Measurements from ENCODE around the gene TNNT3.

Gene TNNT3

GRCh38 chr11:1978720-1979473 is 59.4 kb downstream of the TNNT3 start:
- H3K36me3 ChIP-seq (ENCODE audit: control insufficient read depth, low read length): no peaks in the 10 kb centered on the region
- H4K20me1 ChIP-seq (ENCODE audit: control insufficient read depth, insufficient read depth, low read depth, low read length): no peaks in the 10 kb centered on the region
- no peak overlapping the region for H3K4me3 ChIP-seq (ENCODE audit: low read length)
- H3K9me3 ChIP-seq (ENCODE audit: control insufficient read depth, insufficient read depth, low read length): no peaks in the 10 kb centered on the region
- H3K9me2 ChIP-seq (replicated peaks; ENCODE audit: control insufficient read depth, low read length): no peaks in the 10 kb centered on the region
- H3K27me3 ChIP-seq (ENCODE audit: control insufficient read depth, low read length): no peaks in the 10 kb centered on the region
- no peaks in the 10 kb centered on the region for H3F3A ChIP-seq (ENCODE audit: control insufficient read depth, insufficient read depth)
- H3K79me2 ChIP-seq (ENCODE audit: control insufficient read depth, low read length): no peaks in the 10 kb centered on the region
- H3K4me1 ChIP-seq (ENCODE audit: control insufficient read depth, low read length): no peaks in the 10 kb centered on the region
- no peak overlapping the region for H3K4me2 ChIP-seq (ENCODE audit: low read length)
- TF ChIP-seq, protein P1, sequence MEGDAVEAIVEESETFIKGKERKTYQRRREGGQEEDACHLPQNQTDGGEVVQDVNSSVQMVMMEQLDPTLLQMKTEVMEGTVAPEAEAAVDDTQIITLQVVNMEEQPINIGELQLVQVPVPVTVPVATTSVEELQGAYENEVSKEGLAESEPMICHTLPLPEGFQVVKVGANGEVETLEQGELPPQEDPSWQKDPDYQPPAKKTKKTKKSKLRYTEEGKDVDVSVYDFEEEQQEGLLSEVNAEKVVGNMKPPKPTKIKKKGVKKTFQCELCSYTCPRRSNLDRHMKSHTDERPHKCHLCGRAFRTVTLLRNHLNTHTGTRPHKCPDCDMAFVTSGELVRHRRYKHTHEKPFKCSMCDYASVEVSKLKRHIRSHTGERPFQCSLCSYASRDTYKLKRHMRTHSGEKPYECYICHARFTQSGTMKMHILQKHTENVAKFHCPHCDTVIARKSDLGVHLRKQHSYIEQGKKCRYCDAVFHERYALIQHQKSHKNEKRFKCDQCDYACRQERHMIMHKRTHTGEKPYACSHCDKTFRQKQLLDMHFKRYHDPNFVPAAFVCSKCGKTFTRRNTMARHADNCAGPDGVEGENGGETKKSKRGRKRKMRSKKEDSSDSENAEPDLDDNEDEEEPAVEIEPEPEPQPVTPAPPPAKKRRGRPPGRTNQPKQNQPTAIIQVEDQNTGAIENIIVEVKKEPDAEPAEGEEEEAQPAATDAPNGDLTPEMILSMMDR (IDR thresholded peaks at IDR 0.05; ENCODE audit: low read depth, low read length, poor library complexity, severe bottlenecking): no peak
- TF ChIP-seq EZH2phosphoT487 (IDR thresholded peaks at IDR 0.05; ENCODE audit: borderline replicate concordance, low read length): no peak
- H3K27ac ChIP-seq (ENCODE audit: low read depth, low read length): no peak overlapping the region

- no peaks in the 10 kb centered on the region for H3K27me3 ChIP-seq (ENCODE audit: control insufficient read depth, low read length)
- H3K4me3 ChIP-seq (ENCODE audit: low read length): no peak overlapping the region
- no peaks in the 10 kb centered on the region for H3K9me2 ChIP-seq (replicated peaks; ENCODE audit: control insufficient read depth, low read length)
- H3F3A ChIP-seq (ENCODE audit: control insufficient read depth, insufficient read depth): no peaks in the 10 kb centered on the region
- H3K79me2 ChIP-seq (ENCODE audit: control insufficient read depth, low read length): no peaks in the 10 kb centered on the region
- H3K36me3 ChIP-seq (ENCODE audit: control insufficient read depth, low read length): no peaks in the 10 kb centered on the region
- H3K4me2 ChIP-seq (ENCODE audit: low read length): no peak overlapping the region
- no peaks in the 10 kb centered on the region for H3K4me1 ChIP-seq (ENCODE audit: control insufficient read depth, low read length)
- H4K20me1 ChIP-seq (ENCODE audit: control insufficient read depth, insufficient read depth, low read depth, low read length): no peaks in the 10 kb centered on the region
- H3K9me3 ChIP-seq (ENCODE audit: control insufficient read depth, insufficient read depth, low read length): no peaks in the 10 kb centered on the region
- TF ChIP-seq, protein P1 (IDR thresholded peaks at IDR 0.05; ENCODE audit: low read depth, low read length, poor library complexity, severe bottlenecking): no peak
- no peak for TF ChIP-seq EZH2phosphoT487 (IDR thresholded peaks at IDR 0.05; ENCODE audit: borderline replicate concordance, low read length)
- H3K27ac ChIP-seq (ENCODE audit: low read depth, low read length): no peak overlapping the region
These were observed 60.1 kb downstream of the TNNT3 start for GRCh38 chr11:1979607-1980006.

- H3K79me2 ChIP-seq (ENCODE audit: control insufficient read depth, low read length): no peaks in the 10 kb centered on the region
- no peaks in the 10 kb centered on the region for H3K9me3 ChIP-seq (ENCODE audit: control insufficient read depth, insufficient read depth, low read length)
- no peak overlapping the region for H3K4me2 ChIP-seq (ENCODE audit: low read length)
- H4K20me1 ChIP-seq (ENCODE audit: control insufficient read depth, insufficient read depth, low read depth, low read length): no peaks in the 10 kb centered on the region
- H3K27me3 ChIP-seq (ENCODE audit: control insufficient read depth, low read length): no peaks in the 10 kb centered on the region
- no peak for TF ChIP-seq EZH2phosphoT487 (IDR thresholded peaks at IDR 0.05; ENCODE audit: borderline replicate concordance, low read length)
- TF ChIP-seq, protein P1 (IDR thresholded peaks at IDR 0.05; ENCODE audit: low read depth, low read length, poor library complexity, severe bottlenecking): no peak
- H3F3A ChIP-seq (ENCODE audit: control insufficient read depth, insufficient read depth): no peaks in the 10 kb centered on the region
- H3K27ac ChIP-seq (ENCODE audit: low read depth, low read length): no peak overlapping the region
- H3K4me3 ChIP-seq (ENCODE audit: low read length): no peak overlapping the region
- no peaks in the 10 kb centered on the region for H3K36me3 ChIP-seq (ENCODE audit: control insufficient read depth, low read length)
- H3K4me1 ChIP-seq (ENCODE audit: control insufficient read depth, low read length): no peaks in the 10 kb centered on the region
- H3K9me2 ChIP-seq (replicated peaks; ENCODE audit: control insufficient read depth, low read length): no peaks in the 10 kb centered on the region
These were observed 63.5 kb downstream of the TNNT3 start for GRCh38 chr11:1982873-1983600.
